Spleen (tissue), 11 donors: ENCODE data around the gene SHC3. TPM values are rescaled to one million over a fixed set of nuclear protein-coding genes. Genes with fewer than 3 reads are reported as not detected.
"Not testable (repeated sequence)": the region's sequence is repeated elsewhere in the genome, so short reads cannot be mapped to it uniquely, and the experiment has no call there.

ENCODE experiments used
- DNase-seq: peaks from one replicate; pipeline ENCODE4 v3.0.0-alpha.2; 2020
- H3K27ac ChIP-seq, 8 donors: fragments of 200-600 bp; sonication (generic) in 7 of 8; 1 replicate in 4 of 8; 2 replicates in 4 of 8; pipeline versions ENCODE4 v1.5.0 to v1.8.0; 2016 to 2021; ENCODE audit warnings: inconsistent platforms in 4 of 8, mild to moderate bottlenecking in 4 of 8, moderate library complexity in 1 of 8
- H3K27me3 ChIP-seq, 7 donors: fragments of 200-600 bp; sonication (generic) in 6 of 7; replicated peaks in 1 of 7; 1 replicate in 4 of 7; 2 replicates in 3 of 7; pipeline versions ENCODE4 v1.5.0 to v1.8.0; 2016 to 2021; ENCODE audit warnings: inconsistent platforms in 3 of 7, mild to moderate bottlenecking in 1 of 7
- H3K36me3 ChIP-seq, 6 donors: fragments of 200-600 bp; sonication (generic) in 5 of 6; 1 replicate in 4 of 6; 2 replicates in 2 of 6; pipeline versions ENCODE4 v1.5.0 to v1.8.0; 2016 to 2021; ENCODE audit warnings: inconsistent platforms in 2 of 6
- H3K4me1 ChIP-seq, 6 donors: fragments of 200-600 bp; sonication (generic) in 5 of 6; 1 replicate in 3 of 6; 2 replicates in 3 of 6; pipeline versions ENCODE4 v1.5.0 to v1.8.0; 2016 to 2021; ENCODE audit warnings: inconsistent platforms in 3 of 6
- H3K4me3 ChIP-seq, 8 donors: fragments of 200-600 bp; sonication (generic) in 7 of 8; 1 replicate in 4 of 8; 2 replicates in 4 of 8; pipeline versions ENCODE4 v1.5.0 to v1.8.0; 2016 to 2021; ENCODE audit warnings: inconsistent platforms in 4 of 8, mild to moderate bottlenecking in 4 of 8, moderate library complexity in 2 of 8
- H3K9me3 ChIP-seq, 8 donors: fragments of 200-600 bp; sonication (generic) in 7 of 8; 1 replicate in 4 of 8; 2 replicates in 4 of 8; pipeline versions ENCODE4 v1.5.0 to v1.8.0; 2016 to 2021; ENCODE audit warnings: inconsistent platforms in 4 of 8
- CTCF ChIP-seq, 11 experiments: fragments of 200-600 bp in 7 of 11; fragments of 450-650 bp in 4 of 11; sonication (generic) in 4 of 11; IDR thresholded peaks in 8 of 11; conservative IDR thresholded peaks in 3 of 11; 1 replicate in 7 of 11; 2 replicates in 4 of 11; pipeline versions ENCODE4 v1.4.0 to v1.8.0; 2016 to 2021; ENCODE audit warnings: antibody characterized with exemption in 11 of 11, inconsistent platforms in 4 of 11, mild to moderate bottlenecking in 1 of 11
- POLR2A ChIP-seq, 3 donors: fragments of 450-650 bp; IDR thresholded peaks; one replicate each; pipeline ENCODE4 v1.5.1; 2017; ENCODE audit warnings: antibody characterized with exemption in 3 of 3, mild to moderate bottlenecking in 1 of 3
- POLR2AphosphoS5 ChIP-seq, 3 donors: sonication (generic); formaldehyde crosslinking; IDR thresholded peaks; one replicate each; pipeline ENCODE4 v1.5.1; 2017; ENCODE audit warnings: antibody characterized with exemption in 3 of 3
- WGBS, 5 donors: extraction: QIAGEN DNeasy Blood & Tissue Kit in 3 of 5; methylation state at CpG; one replicate each; pipeline versions ENCODE4 v1.1.5 to v1.1.7; 2013 to 2018; 5-methylcytosine and 5-hydroxymethylcytosine counted together
- intact Hi-C: fragments of 100-400 bp; cut with DNase I; formaldehyde crosslinking; loops from one replicate; pipeline ENCODE4 v1.15.0; 2023; ENCODE audit warnings: low total_unique reads
- polyA plus RNA-seq, 3 donors: library from polyadenylated mRNA; stranded (reverse); fragments of 200-250 nt; gene quantifications; one replicate each; pipeline ENCODE4 v1.2.1, GENCODE V29; 2013
- total RNA-seq, 7 donors: library from RNA; depleted of rRNA in 3 of 7; stranded (reverse); fragments of >200 nt in 3 of 7; fragmentation: NEBNext Ultra II Directional in 4 of 7; extraction: Animal tissue kit (Norgen Biotek cat#: 25700) in 4 of 7; gene quantifications; one replicate each; pipeline versions ENCODE4 v1.1.0 to v1.2.1, GENCODE V29; 2016 to 2021
- donor health status: healthy with polysubstance abuse.
- donor health status: DM: no; HTN: no; CAD: no; lungs with moderate emphysema.
- donor health status: DM: no; HTN: no; CAD: no.
- donor health status: Bipolar disorder and iron deficiency.
- donor health status: healthy.
- donor health status: DM: no; HTN: no; CAD: no.
- donor health status: DM: yes; HTN: yes; CAD: no.

SHC3 gene
- total and polyA plus RNA-seq, 10 donors = 0.03 to 0.70 (median 0.07) TPM; not detected in 1

GRCh38 chr9:89218040-89218928 lies 39.7 kb upstream of the SHC3 start:
- H3K27me3 ChIP-seq = no peaks in the 10 kb centered on the region
- intact Hi-C loops = no loop called here
- no peak overlapping the region for H3K4me3 ChIP-seq
- DNase-seq = no peak
- H3K9me3 ChIP-seq = no peaks in the 10 kb centered on the region
- no peak for TF ChIP-seq POLR2AphosphoS5 (IDR thresholded peaks at IDR 0.05)
- no peak for TF ChIP-seq POLR2A (IDR thresholded peaks at IDR 0.05)
- no peak for TF ChIP-seq CTCF (IDR thresholded peaks at IDR 0.05 in 8 of 11, conservative IDR thresholded peaks at IDR 0.05 in 3 of 11)
- no peak overlapping the region for H3K27ac ChIP-seq
- 53 to 62% (median 57%) methylated on average over 11 of the region's 11 CpGs for WGBS, 5 donors
- no peaks in the 10 kb centered on the region for H3K36me3 ChIP-seq
- H3K4me1 ChIP-seq = no peaks in the 10 kb centered on the region

- Histone ChIP-seq H3K4me3 (no peak overlapping the region), H3K27me3 (no peaks in the 10 kb centered on the region), H3K27ac (no peak overlapping the region), H3K4me1 (no peaks in the 10 kb centered on the region), H3K36me3 (no peaks in the 10 kb centered on the region), H3K9me3 (no peaks in the 10 kb centered on the region)
- intact Hi-C loops = no loop called here
- TF ChIP-seq CTCF (IDR thresholded peaks at IDR 0.05 in 8 of 11, conservative IDR thresholded peaks at IDR 0.05 in 3 of 11) = no peak
- TF ChIP-seq POLR2AphosphoS5 (IDR thresholded peaks at IDR 0.05) = no peak
- TF ChIP-seq POLR2A (IDR thresholded peaks at IDR 0.05) = no peak
- 68 to 83% (median 81%) methylated on average over 3 of the region's 3 CpGs for WGBS, 5 donors
- DNase-seq = no peak
Observed at GRCh38 chr9:89215342-89215741, 36.7 kb upstream of the SHC3 start.

- no peak overlapping the region for H3K4me3 ChIP-seq
- H3K27me3 ChIP-seq = no peaks in the 10 kb centered on the region
- H3K27ac ChIP-seq = no peak overlapping the region
- H3K4me1 ChIP-seq = no peaks in the 10 kb centered on the region
- H3K9me3 ChIP-seq = no peaks in the 10 kb centered on the region
- no peak for TF ChIP-seq POLR2A (IDR thresholded peaks at IDR 0.05)
- no peak for TF ChIP-seq CTCF (IDR thresholded peaks at IDR 0.05 in 8 of 11, conservative IDR thresholded peaks at IDR 0.05 in 3 of 11)
- no peak for TF ChIP-seq POLR2AphosphoS5 (IDR thresholded peaks at IDR 0.05)
- DNase-seq = no peak
- H3K36me3 ChIP-seq = no peaks in the 10 kb centered on the region
- WGBS, 5 donors = 93 to 97% (median 94%) methylated on average over 3 of the region's 3 CpGs
- intact Hi-C loops = no loop called here
Observed at GRCh38 chr9:89213396-89213880, 34.8 kb upstream of the SHC3 start.

GRCh38 chr9:89212171-89212570 lies 33.6 kb upstream of the SHC3 start:
- TF ChIP-seq CTCF (IDR thresholded peaks at IDR 0.05 in 8 of 11, conservative IDR thresholded peaks at IDR 0.05 in 3 of 11) (no peak), POLR2A (IDR thresholded peaks at IDR 0.05) (no peak), POLR2AphosphoS5 (IDR thresholded peaks at IDR 0.05) (no peak)
- H3K27ac ChIP-seq = no peak overlapping the region
- no peaks in the 10 kb centered on the region for H3K4me1 ChIP-seq
- DNase-seq = no peak
- intact Hi-C loops = no loop called here
- H3K36me3 ChIP-seq = no peaks in the 10 kb centered on the region
- H3K27me3 ChIP-seq = no peaks in the 10 kb centered on the region
- no peaks in the 10 kb centered on the region for H3K9me3 ChIP-seq
- 69 to 100% (median 93%) methylated on average over 1 of the region's 1 CpG for WGBS, 5 donors
- H3K4me3 ChIP-seq = no peak overlapping the region

GRCh38 chr9:89209311-89209710 lies 30.7 kb upstream of the SHC3 start:
- H3K36me3 ChIP-seq, H3K27ac ChIP-seq, H3K4me3 ChIP-seq, DNase-seq, H3K27me3 ChIP-seq, H3K4me1 ChIP-seq, H3K9me3 ChIP-seq, intact Hi-C loops: not testable (repeated sequence)
- WGBS, 5 donors = 92 to 98% (median 96%) methylated on average over 12 to 21 of the region's 21 CpGs
